ENCODE data around the gene CCNK.

Gene CCNK

DNA sequence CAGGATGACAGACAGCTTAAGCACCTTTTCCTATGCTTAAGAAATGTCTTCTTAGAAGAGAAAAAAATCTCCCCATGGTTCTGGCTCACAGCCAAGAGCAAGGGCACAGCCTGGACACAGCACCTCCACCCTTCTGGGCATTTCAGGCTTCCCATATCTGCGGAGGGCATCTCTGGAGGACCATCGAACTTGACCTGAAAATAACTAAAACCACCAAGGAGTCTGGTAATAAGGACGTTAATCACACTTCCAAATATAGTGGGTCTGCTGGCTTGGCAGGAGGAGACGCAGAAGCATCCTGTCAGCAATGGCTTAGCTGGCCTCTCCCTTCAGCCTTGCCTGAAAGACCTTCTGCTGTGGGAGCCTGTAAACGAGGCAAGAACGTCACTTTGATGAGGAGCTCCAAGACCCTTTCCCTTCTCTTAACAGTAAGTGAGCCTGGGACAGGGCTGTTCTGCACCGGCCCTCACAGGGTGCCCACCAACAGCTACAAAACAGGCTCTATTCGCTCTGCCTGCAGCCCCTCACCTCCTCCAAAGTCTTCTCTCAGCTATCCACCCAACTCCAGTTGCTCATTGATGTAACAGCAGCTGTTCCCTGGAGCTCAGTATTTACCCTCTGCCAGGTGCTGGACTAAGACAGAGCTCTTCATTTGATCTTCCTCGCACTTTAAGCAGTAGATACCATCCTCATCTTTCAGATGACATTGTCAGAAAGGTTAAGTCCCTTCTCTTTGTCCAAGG, 13.7 kb upstream of the CCNK start:
- DNase-seq: no peak

DNA sequence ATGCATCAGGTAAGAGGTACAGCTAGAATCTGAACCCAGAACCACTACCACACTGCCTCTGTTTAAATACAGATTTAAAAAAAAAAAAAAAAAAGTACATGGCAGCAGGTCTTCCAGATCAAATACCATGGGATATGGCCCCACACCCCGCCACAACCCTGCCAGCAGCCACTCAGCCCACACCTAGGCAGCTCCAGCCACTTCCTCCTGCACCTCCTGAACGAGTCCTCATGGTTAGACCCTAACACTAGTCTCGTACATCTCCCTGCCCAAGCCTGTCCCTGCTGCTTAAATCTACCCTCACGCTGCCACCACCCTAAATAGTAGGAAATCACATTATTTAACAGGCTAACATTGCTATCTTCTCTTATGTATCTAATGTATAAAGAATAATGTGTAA, 13.1 kb upstream of the CCNK start:
- DNase-seq: no peak

DNA sequence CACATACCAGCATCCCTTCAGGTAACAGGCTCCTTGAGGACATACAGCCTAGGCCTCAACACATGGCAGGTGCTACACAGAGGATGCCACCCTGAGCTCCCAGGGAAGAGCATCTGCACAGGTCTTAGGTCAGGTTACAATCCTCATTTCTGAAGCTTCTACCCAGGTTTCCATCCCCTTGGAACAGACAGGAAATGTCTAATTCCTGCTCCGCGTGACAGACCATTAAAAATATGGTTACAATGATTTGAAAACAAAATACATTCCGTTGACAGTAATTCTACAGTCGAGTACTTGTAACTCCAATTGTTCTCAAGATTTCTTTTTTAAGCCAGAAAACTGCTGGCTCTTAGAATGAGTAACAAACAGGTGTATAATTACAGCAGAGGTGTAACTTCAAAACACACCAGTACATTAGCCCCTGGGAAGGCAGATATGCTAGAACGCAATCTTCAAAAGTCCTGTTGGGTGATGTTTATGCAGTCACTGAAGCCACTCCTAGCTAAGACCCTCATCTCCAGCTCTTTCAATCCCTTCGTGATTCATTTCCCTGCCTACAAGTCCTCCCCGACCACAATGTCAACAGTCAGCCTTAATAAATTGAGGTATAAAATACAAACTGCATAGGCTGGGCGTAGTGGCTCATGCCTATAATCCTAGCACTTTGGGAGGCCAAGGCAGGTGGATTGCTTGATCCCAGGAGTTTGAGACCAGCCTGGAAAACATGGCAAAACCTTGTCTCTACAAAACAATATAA, 12.2 kb upstream of the CCNK start:
- DNase-seq: no peak

- DNase-seq: no peak
Observed at GRCh38 chr14:99471731-99472130, 9.5 kb upstream of the CCNK start.

DNA sequence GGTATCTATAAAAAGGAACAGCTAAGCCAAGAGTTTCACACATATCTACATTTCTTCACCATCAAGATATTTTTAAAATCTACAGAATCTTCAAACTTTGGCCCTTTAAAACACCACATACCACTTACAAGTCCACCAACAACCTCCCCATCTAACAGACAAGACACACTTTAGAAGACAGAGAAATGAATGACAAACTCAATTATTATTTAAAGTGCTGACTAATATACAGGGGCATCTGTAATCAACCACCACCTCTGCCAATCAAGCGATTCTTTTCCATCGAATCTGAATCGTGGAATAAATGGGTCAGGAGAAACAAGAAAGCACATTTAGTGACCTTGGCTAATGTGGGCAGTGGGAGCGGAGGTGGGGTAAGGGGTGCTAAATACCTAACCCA, 8.3 kb upstream of the CCNK start:
- DNase-seq: no peak

- DNase-seq: no peak
Observed at GRCh38 chr14:99473458-99473857, 7.8 kb upstream of the CCNK start.

GRCh38 chr14:99475179-99475578, 6.0 kb upstream of the CCNK start:
- DNase-seq: no peak

GRCh38 chr14:99475660-99476059, 5.5 kb upstream of the CCNK start:
- DNase-seq: no peak

DNA sequence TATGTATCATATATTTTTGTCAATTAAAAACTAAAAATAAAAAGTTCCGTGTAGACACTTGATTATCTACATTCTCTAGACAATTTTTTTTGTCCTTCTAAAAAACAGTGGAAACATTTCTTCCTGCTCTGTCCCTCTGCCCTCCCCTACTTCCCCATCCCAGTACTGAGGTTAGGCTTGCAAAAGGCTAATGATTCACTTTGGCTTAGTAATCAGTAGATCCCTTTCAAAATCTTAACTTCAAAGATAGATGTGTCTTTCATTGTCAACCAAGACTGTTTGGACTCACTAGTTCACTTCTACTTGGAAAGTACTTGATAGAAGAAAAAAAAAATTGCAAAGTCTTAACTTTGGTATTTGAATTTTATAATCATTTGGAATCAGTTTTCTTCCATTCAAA, 4.3 kb upstream of the CCNK start:
- DNase-seq: no peak

- DNase-seq: no peak
Observed at GRCh38 chr14:99478128-99478527, 3.1 kb upstream of the CCNK start.

DNA sequence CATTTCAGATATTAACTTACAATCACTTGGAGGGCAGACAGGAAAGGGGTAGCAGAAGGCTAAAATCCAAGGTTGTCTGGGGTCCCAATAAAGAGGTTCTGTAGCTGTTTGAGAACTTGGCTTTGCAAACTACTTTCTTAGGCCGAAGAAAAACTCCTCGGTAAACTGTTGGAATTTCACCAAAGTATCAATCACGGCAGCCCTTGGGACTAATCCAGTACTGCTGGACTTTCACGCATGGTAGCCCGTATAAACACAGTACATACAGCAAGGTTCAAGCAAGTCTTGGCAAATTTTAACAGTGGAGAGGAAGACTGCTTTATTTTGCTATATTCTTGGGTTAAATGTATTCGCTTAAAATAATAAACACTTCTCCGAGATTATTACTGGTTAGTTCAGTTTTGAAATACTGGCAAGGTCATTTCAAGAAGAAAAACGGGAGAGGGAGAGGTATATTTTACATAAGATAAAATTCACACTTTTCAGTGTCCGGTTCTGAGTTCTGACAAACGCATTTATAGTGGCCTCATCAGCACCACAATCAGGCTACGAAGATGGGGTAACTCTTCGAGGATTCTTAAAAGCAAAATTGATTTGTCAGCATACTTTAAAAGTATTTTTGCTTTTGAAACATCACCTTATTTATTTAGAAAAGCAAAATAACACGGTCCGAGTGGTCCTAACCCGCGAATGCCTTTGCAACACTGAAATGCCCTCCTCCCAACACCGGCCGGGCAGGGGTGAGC, 1.9 kb upstream of the CCNK start:
- no peak for DNase-seq

GRCh38 chr14:99479906-99480869, 1.0 kb upstream of the CCNK start, which contains the start of gene SETD3:
Gene SETD3 (minus strand): TSS chr14:99480859. CDS start chr14:99465805, 15,054 bp downstream.
- peak; percentile 41 for DNase-seq

DNA sequence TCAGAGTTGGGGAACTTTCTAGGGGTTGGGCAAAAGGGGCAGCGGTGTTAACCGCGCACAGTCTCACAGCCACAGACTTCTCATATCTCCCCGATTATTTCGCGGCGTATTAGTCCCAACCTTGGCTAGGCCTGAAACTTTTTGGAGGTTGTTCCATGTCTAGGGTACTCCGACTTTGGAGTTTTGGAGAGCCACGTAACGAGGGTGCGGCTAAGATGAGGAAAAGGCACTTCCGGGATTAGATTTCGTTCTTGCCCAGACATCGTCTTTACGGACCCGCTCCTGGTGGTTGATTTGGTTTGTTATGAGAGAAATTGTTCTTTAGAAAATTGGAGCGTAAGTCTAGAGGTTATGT, 513 bp downstream of the CCNK start:
- peak; percentile 29 for DNase-seq

GRCh38 chr14:99484106-99484505, 2.9 kb downstream of the CCNK start:
- no peak for DNase-seq

DNA sequence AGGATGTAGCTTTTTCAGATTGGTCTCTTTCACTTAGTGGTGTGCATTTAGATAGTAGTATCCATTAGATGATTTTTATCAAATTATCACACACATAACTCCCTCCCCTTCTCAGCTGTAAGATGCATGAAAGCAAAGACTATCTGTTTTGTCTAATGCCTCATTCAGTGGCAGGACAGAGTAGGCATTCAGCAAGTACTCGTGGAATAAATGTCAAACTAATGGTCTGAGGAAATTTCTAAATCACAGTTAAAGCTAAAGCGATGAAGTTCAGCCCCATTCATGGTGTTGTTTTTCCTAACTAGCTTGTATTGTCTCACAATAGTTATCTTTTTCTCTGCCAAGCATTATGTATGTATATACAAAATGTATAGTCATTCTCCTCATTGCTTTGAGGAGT, 16.1 kb downstream of the CCNK start:
- DNase-seq: no peak

DNA sequence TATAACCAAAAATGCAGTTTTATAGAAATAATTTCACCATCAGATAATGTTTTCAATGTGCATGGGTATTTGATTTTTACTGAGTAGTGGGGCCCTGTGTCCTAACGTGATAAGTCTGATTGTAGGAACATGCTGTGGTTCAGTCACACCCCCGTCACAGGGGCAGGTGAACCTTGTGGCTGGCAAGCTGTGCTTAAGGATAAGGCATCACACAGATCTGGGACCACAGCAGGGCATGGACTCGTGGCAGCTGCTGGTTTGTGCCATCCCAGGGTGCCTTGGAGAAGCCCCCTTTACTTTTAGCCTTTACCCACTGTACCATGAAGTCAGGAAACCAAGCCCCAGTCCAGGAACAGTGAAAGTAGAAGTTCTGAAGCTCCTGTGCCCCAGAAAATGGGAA, 16.7 kb downstream of the CCNK start:
- DNase-seq: no peak

DNA sequence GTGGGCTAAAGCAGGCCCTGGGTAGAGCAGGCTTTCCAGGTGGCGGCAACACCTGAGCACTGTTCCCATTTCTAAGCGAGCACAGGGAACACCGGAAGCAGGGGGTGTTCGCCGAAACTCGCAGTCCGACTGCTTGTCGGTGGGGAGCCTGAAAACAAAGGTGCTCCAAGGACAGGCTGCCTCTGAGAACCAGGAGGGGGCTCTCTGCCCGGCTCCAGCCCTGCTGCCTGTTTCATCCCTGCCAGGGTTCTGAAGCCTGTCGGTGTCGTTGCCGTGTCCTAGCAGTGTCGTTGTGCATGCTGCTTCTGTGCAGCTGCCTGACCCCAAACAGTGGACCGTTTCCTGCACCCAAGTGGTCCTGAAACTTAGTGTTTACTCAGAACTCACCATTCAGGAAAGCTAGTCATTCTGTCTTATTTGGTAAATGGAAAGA, 21.8 kb downstream of the CCNK start:
- no peak for DNase-seq

- DNase-seq: peak; percentile 13
Observed at GRCh38 chr14:99503848-99504453, 22.7 kb downstream of the CCNK start.

GRCh38 chr14:99505089-99505488, 23.9 kb downstream of the CCNK start:
- DNase-seq: no peak

DNA sequence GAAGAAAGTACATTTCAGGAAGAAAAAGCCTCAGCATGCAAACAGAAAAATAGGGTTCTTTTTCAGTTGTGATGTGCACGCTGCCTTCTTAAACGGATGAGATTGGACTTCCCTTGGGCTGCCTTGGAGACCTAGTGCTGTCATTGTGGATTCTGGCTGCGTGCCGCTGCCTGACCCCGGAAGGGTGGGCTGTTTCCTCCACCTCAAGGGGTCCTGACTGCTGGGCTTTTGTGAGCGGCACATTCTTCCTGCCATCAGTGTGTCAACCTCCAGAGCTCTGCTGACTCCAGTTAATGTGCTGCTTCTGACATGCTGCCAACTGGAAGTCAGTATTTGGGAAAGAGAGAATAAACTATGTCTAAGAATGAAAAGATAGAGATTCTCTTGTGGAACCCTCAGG, 25.1 kb downstream of the CCNK start:
- DNase-seq: no peak

DNA sequence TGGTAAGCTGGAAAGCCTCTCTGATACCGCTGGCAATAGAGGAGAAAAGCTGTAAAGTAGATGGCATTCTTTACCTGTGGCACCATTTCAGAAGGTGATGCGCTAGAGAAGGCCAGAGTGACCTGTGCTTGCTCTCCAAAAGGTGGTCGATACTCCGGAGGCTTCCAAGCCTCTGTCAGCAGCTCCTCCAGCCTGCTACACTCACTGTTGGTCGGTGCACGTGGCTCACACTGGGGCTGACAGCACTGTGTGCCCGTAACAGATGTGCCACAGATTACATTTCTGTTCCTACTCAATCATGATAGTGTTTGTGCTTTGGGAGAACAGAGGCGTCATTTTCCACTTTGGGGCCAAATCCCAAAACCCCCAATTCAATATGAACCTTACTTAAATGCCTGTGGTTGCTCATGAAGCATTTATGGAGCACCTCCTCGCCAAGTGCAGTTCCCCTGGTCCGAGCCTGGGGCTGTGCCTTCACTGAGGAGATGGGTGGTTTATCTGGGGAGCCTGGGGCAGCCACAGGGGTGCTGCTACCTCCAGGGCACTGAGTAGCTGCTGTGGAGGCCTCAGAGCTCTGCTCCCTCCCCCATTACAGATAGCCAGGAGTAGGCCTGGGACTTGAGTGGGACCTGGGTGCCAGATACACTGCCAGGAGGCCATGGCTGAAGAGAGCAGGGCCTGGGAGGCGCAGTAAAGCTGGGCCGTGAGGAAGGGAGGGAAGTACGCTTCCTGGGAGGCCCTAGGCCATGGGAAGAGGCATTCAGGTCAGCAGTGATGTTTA, 26.8 kb downstream of the CCNK start:
- no peak for DNase-seq
